T follicular helper cell (primary cell): ENCODE results near the gene HLA-DQA2.
"Not testable (repeated sequence)": the region's sequence is repeated elsewhere in the genome, so short reads cannot be mapped to it uniquely, and the experiment has no call there.

Experiments
- DNase-seq: peaks from one replicate; pipeline ENCODE4 v3.0.0-alpha.2; 2020; ENCODE audit warnings: low read depth

Gene HLA-DQA2

DNA sequence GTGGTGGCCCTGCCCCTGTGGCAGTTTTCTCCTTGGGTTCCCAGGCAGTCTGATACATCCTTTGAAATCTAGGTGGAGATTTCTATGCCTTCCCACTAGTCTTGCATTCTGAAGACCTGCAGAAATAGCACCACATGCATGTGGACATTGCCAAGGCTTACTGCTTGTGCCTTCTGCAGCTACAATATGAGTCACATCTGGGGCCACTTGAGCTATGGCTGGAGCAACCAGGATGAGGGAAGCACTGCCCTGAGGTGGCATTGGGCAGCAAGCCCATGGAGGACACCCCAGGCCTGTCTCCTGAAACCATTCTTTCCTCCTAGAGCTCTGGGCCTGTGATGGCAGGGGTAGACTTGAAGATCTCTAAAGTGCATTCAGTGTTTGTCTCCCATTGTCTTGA lies 37.8 kb downstream of the HLA-DQA2 start:
- no peak for DNase-seq

DNA sequence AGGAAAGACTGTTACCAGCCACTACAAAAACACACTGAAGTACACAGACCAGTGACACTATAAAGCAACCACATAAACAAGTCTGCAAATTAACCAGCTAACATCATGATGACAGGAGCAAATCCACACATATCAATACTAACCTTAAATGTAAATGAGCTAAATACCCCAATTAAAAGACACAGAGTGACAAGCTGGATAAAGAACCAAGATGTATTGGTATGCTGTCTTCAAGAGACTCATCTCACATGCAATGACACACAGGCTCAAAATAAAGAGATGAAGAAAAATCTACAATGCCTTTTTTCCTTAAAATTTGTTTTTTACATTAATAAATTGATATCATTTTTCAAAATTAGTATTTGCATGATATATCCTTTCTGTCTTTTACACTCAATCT lies 41.7 kb downstream of the HLA-DQA2 start:
- DNase-seq: not testable (repeated sequence)

DNA sequence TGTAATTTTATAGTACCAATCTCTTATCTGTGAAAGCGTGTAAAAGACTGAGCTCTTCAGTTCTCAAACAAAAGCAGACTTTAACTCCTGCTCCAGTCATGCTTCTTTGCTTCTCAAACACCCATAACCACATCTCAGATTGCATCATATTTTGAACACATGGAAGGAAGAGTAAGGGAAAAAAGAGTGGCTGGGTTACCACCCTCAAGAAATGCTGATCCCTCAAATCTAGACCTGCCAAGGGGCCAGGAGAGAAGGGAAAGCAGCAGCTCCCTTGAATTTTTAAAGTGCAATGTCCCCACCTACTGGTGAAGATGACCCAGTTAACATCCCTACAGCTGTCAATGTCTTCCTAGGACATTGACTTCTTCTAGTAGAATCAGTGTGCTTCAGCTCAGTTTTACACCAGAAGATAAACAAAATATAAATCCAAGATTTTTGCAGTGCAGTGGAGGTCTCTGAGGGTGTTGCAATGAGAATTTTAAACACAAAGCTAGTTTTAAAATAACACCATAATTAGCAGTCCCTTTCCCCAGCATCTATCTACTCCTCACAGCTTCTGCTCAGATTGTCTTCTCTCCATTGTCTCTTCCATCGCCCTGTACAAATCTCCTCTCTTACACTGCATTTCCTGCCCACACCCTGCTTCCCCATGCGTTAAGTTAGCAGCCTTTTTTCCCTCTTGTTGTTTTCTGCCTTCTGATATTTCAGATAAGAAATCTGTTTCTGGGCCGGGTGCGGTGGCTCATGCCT lies 44.8 kb downstream of the HLA-DQA2 start:
- DNase-seq: peak; percentile 15

DNA sequence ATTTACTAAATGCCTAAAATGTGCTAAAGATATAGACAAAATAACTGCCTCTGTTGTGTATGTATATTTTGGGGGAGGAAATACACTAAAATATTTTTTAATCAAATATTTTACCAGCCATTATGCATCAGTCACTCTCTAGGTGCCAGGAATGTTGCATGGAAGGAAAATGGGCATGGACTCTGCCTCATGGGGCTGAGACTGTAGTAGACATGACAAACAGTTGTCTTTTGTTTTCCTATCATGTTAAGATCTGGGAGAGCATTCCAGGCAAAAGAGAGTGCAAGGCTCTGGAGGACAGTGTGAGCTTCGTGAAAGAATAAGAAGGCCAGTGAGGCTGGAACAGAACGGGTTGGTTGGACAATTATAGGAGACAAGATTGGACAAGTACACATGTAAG lies 49.1 kb downstream of the HLA-DQA2 start:
- DNase-seq: no peak

DNA sequence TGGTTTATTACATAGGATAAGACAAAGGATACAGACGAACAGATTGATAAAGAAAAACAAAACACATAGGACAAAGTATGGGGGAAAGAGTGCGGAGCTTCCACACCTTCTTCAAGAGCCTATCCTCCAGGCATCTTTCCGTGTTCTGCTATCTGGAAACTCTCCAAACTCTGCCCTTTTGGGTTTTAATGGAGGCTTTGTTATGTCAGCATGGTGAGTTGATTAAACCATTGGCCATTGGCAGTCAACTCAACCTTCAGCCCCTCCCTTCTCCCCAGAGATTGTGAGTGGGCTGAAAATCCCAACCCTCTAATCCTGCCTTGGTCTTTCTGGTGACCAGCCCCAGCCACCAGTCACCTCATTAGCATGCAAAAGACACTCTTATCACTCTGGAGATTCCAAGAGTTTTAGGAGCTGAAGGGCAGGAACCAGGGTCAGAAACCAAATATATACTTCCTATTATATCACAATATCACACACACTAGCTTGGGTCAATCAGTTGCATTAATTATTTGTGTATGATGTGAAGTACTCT lies 51.8 kb downstream of the HLA-DQA2 start:
- no peak for DNase-seq

DNA sequence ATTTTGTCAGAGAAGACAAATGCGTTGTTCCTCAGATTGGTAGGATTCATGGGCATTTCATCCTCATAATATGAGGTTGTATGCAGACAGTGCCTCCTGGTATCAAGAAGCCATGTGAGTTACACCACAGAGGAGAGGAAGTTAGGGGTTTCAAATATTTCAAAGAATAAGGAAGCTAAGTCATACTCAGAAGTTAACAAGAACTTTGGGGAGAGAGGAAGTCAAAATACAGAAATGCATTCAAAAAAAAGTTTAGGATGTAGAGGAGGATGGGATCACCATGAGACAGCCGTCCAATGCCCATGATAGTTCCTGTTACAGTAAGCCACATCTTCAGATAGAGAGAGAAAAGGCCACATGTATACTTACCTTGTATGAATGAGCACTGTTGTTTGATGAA lies 53.3 kb downstream of the HLA-DQA2 start:
- DNase-seq: no peak
